NCI-H510A treated with DMSO at 0.1 percent for 48 hours (cell line): ENCODE measurements around the gene PHACTR2.
"Not testable (repeated sequence)": the region's sequence is repeated elsewhere in the genome, so short reads cannot be mapped to it uniquely, and the experiment has no call there.

Experiments used
- DNase-seq: peaks from one replicate; lab custom pipeline; 2025; lab: John Stamatoyannopoulos, UW

Gene PHACTR2

GRCh38 chr6:143864234-143864633 lies 186.5 kb downstream of the PHACTR2 start, which contains the start of gene ZC2HC1B:
TSS of gene ZC2HC1B (plus strand) at chr6:143864474. CDS start at chr6:143864540, 66 bp downstream.
- DNase-seq, result no peak

GRCh38 chr6:143867236-143867635 lies 189.5 kb downstream of the PHACTR2 start:
- DNase-seq, result no peak

- DNase-seq, result not testable (repeated sequence)
These were observed 191.0 kb downstream of the PHACTR2 start for GRCh38 chr6:143868808-143869207.

GRCh38 chr6:143871202-143871730 lies 193.5 kb downstream of the PHACTR2 start:
- DNase-seq, result not testable (repeated sequence)

GRCh38 chr6:143872201-143872600 lies 194.4 kb downstream of the PHACTR2 start:
- no peak for DNase-seq

- DNase-seq, result not testable (repeated sequence)
These were observed 195.8 kb downstream of the PHACTR2 start for GRCh38 chr6:143873600-143873999.

GRCh38 chr6:143874503-143874902 lies 196.7 kb downstream of the PHACTR2 start:
- DNase-seq, result not testable (repeated sequence)

- no peak for DNase-seq
These were observed 200.0 kb downstream of the PHACTR2 start for GRCh38 chr6:143877584-143878271.

GRCh38 chr6:143878272-143878760 lies 200.6 kb downstream of the PHACTR2 start:
- no peak for DNase-seq

GRCh38 chr6:143880412-143880811 lies 202.6 kb downstream of the PHACTR2 start:
- no peak for DNase-seq
